ENCODE measurements around the gene HNF1B.
"Not testable (repeated sequence)": the region's sequence is repeated elsewhere in the genome, so short reads cannot be mapped to it uniquely, and the experiment has no call there.

The HNF1B gene

GRCh38 chr17:37744961-37745800 is at the start of gene HNF1B:
TSS of gene HNF1B (minus strand) at chr17:37745059. CDS start at chr17:37744884, 175 bp downstream.
- no peak for DNase-seq

- DNase-seq = no peak
Observed at GRCh38 chr17:37792787-37793186, 47.9 kb upstream of the HNF1B start.

- DNase-seq = peak; percentile 2
Observed at GRCh38 chr17:37791447-37792399, 46.9 kb upstream of the HNF1B start.

DNA sequence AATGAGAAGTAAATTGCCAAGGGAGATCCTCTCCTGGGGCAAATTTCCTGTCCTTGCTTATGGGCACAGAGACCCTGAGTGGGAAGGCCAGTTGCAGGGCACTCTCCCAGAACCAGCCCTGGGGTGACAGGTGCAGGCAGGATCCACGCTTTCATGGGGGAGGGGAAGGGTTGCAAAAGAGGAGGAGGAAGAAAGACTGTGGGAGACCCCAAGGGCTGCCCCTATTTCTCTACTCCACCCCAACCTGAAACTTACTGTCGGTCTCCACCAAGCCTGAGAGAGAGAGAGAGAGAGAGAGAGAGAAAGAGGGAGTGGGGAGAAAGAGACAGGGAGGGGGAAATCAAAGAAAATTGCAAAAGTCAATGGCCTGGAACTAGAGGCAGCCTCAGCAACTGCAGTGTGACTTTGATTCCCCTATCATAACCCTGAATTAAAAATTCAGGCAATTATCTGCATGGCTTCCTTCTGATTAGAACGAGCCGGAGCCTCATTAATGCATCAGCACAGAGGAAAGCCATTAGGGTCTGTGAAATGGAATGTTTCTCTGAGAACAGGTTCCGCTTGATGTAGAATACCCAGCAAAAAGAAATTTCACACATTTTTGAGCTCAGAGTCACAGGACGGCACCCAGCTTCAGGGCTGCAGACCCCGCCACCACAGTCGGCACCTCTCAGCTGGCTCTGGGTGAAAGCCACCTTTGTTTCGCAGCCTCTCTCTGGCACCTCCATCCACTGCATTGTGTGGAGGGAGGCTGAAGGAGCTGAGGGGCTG is 45.1 kb upstream of the HNF1B start:
- no peak for DNase-seq

DNA sequence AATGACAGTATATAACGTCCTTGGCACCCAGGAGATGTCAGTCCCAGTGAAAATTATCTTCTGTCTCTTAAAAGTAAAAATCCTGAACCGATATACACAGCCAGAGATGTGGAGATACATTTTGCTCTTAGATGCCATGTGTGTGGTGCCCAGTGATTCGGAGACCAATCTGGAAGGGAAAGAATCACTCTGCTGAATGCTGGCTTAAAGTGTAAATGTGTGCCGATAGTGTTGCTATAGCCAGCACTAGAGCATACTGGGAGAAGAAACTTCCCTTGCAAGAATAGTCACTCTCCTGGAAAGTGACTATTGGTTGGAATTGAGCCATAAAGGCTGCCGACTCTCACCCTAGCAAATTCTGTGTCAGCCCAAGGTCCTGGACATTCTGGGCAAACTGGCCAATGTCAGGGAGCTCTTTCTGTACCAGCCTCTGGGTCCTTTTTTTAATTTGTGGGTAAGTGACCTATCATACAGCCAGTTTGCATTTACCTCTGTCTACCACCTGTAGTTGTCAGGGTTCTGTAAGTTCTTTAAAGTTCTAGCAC is 44.2 kb upstream of the HNF1B start:
- no peak for DNase-seq

GRCh38 chr17:37788526-37788925 is 43.7 kb upstream of the HNF1B start:
- no peak for DNase-seq

DNA sequence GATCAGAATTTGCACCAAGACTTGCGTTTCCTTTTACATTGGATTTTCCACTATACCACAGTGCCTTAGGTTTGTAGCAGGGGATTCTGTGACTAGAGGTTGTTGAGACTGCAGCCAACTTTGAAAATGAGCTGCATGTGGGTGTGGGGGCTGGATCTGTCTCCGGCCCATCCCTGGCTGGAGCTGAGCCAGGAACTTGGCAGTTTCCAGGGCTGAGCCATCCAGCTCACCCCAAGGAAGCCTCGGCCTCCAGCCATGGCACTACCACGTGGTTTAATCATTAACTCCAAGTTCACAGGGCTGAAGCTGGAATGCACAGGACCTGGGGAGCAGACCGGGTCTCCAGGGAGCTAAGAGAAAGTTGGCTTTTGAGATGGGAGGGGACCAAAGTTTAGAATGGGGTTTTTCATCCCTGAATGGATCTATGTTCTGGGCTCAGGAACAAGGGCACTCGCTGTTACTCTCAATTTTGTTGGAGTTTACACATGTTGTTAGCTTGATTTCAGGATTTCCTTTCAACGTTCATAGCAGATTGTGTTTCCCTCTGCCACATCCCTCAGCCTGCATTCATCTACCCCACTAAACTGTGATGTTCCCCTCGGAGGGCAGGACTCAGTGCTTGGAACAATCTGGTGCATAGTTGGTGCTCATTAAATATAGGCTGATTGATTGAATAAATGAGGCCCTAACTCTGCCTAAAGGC is 42.3 kb upstream of the HNF1B start:
- no peak for DNase-seq

DNA sequence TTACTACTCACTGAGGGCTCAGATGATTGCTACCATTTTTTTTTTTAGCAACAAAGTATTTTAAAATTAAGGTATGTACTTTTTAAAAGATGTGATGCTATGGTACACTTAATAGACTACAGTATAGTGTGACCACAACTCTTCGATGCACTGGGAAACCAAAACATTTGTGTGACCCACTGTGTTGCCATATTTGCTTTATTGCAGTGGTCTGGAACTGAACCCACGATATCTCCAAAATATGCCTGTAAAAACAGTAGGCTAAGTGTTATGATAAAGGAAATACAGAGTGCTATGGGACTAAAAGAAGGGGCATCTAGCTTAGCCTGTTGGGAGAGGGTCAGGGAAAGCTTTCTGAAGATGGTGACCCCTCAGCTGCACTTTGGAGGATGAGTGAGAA is 41.6 kb upstream of the HNF1B start:
- DNase-seq = no peak

- DNase-seq = not testable (repeated sequence)
Observed at GRCh38 chr17:37782460-37782859, 37.6 kb upstream of the HNF1B start.

- no peak for DNase-seq
Observed at GRCh38 chr17:37781451-37781850, 36.6 kb upstream of the HNF1B start.

- DNase-seq = no peak
Observed at GRCh38 chr17:37779554-37779953, 34.7 kb upstream of the HNF1B start.

- DNase-seq = no peak
Observed at GRCh38 chr17:37774504-37774903, 29.6 kb upstream of the HNF1B start.

DNA sequence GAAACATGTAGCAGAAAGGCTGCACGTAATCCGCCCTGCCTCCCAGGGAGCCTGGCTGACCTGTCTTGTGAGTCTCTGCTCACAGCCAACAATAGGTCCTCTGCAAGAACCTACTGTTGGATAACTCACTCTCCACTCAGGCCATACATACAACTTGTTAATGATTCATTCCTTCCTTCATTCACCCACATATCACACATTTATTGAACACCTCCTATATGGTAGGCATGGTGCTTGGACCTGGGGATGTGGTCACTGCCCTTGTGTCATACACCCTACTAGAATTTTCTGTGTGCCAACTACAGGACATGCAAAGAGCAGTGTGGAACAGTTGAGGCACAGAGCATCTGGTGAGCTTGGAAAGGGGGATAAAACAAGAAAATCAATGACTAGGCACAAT is 28.1 kb upstream of the HNF1B start:
- no peak for DNase-seq

DNA sequence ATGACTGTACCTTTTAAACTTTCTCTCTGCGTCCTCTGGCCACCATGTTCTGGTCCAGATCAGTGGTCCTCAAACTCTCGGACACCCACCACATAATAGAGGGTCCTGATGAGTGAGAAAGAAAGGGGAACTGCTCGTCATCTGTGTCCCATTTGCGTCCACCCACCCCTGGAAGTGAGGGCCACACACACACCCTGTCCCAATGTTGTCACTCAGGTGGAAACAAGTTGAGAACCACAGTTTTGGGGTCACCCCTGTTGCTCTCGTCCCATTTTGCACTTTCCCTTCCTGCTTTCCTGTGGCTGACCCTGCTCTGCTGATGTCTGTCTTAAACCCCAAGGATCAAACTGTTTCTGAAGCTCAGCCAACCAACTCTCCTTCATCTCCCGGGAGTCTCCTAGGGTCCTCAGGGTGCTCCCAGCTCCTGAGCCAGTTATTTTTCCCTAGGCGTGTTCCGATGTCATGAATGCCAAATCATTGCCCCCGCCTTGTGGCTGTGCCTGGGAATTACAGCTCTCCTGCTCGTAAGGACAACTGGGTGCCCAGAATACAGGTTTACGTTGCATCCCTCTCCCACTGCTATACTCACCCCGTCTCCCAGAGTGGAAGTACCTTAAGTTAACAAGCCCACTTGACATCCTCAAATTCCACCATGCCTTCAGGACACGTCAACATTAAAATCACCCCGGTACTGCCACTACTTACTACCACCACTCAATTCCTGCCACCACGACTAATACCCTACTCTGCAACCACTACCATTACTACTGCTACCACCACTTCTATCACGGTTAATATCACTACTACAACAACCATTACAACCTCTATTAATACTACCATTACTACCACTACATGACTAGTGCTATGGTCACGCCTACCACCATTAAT is 26.0 kb upstream of the HNF1B start:
- peak; percentile 13 for DNase-seq

- DNase-seq = no peak
Observed at GRCh38 chr17:37769050-37769449, 24.2 kb upstream of the HNF1B start.

DNA sequence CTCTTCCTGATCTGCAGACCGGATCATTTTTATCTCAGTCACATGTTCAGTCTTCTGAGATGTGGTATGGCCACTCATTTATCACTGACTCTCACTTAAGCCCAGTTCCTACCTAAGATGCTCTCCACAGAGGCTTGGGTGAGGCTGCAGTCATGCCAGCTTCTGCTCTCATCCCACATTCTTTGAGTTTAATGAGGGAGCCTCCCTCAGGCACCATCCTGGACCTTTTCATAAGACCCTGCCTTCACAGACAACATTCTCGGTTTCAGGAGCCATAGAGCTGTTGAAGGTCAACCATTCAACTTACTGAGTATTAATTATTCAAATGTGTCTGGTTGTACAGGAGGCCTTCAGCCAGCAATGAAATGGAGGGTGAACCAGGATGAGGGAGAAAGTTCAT is 23.6 kb upstream of the HNF1B start:
- no peak for DNase-seq

GRCh38 chr17:37766971-37767370 is 22.1 kb upstream of the HNF1B start:
- no peak for DNase-seq

- no peak for DNase-seq
Observed at GRCh38 chr17:37764383-37764782, 19.5 kb upstream of the HNF1B start.

GRCh38 chr17:37762666-37763065 is 17.8 kb upstream of the HNF1B start:
- no peak for DNase-seq

DNA sequence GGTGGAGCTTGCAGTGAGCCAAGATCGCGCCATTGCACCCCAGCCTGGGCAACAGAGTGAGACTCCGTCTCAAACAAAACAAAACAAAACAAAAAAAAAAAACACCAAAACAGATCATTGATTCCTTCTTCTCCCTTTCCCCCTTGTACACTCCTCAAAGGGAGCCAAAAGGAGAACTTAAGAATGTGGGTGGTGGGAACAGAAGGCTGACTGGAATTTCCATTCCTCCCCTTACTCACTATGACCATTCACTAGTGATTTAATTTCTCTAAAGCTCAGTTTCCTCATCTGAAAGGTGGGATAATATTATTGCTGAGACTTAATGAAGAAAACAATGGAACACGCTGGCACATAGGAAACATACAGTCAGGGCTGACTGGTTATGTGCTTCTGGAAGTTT is 17.1 kb upstream of the HNF1B start:
- DNase-seq = no peak

GRCh38 chr17:37761059-37761458 is 16.2 kb upstream of the HNF1B start:
- no peak for DNase-seq

Measured in NCI-H2227 treated with DMSO at 0.1 percent for 48 hours (cell line).